GM18907 (cell line): ENCODE data around the gene ZNF775.

Experiments used
- ATAC-seq: cut with Tn5 transposase; IDR thresholded peaks from one replicate; pipeline ENCODE4 v1.9.1; 2021; ENCODE audit warnings: mild to moderate bottlenecking, moderate library complexity; ENCODE audit not compliant: unreplicated experiment

The ZNF775 gene

GRCh38 chr7:150400008-150400787 lies 21.1 kb downstream of the ZNF775 start:
- ATAC-seq: no peak

DNA sequence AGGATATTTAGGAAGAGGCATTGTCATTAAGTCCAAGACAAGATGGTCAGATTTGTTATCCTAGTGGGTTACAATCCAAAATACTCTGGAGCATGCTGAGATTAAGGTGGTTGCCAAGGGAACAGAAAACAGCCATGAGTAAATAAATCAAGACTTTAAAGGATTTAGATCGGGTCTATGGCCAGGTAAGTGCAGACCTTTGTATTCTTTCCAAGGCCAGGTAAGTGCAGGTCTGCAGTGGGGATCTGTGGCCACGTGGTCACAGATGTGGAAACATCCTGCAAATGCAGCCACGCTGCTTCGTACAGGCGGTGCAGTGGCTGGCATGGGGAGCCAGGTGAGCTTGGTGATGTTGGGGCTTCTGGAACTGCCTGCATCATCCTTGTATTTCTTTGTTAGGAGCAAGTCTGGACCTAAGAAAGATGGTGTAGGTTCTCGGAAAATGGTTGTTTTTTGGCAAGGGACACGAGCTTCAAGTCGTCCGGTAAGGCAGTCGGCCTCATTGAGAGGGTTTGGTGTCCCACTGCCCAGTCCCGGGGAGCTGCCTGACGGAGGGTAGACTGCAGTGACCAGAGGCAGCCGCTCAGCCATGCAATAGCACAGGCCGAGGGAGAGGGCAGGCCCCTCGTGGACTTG lies 21.8 kb downstream of the ZNF775 start:
- no peak for ATAC-seq

DNA sequence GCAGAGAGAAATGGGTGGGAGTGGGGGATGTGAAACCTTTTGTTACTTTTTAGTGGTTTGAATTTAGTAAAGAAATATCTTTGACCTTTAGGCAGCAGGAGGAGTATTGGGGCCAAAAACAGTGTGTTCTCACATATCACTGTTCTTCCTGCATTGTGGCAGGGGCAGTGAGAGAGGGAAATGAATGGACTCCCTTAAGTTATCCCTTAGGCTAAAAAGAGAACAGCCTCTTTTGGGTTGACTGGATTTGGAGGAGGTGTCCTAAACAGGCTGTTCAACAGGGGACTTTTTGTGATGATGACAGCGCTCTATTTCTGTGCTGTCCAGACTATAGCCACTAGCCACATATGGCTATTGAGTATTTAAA lies 22.3 kb downstream of the ZNF775 start:
- peak; percentile 27 for ATAC-seq

GRCh38 chr7:150401861-150402631 lies 22.9 kb downstream of the ZNF775 start:
- no peak for ATAC-seq

GRCh38 chr7:150402671-150403321 lies 23.7 kb downstream of the ZNF775 start:
- ATAC-seq: no peak

DNA sequence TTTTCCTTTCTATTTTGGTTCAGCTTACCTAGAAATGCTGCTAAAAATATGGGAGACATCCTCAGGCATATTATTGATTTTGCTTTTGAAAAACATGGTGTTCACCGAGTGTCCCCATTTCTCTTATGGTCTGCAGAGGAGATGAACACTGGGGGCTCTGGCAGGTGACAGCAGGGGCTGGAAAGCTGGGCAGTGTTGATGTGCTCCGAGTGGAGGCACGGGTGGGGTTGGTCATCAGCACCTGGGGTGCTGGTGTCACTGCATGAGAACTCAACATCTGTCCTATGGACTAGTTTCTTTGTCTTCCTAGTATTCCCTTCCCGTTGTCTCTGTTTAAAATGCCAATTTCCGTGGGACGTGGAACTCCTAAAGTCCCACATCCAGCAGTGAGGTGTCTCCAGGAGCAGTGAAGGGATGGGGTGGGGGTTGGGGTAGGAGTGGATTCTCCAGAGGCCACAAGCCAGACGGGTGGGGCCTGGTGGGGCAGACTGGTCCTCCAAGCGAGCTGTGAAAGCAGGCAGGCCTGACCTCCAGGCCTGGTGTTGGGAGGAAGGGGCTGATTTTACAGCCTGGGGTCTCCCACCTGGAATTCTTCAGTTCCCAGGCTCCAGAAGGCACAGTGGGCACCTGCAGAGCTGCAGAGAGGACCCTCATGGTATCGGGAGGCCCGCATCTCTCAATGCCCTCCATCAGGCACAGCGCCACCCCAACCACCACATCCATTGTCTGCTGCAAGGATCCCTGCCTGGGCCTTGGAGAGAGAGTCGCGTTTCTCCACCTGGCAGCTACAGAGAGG lies 24.4 kb downstream of the ZNF775 start:
- no peak for ATAC-seq

DNA sequence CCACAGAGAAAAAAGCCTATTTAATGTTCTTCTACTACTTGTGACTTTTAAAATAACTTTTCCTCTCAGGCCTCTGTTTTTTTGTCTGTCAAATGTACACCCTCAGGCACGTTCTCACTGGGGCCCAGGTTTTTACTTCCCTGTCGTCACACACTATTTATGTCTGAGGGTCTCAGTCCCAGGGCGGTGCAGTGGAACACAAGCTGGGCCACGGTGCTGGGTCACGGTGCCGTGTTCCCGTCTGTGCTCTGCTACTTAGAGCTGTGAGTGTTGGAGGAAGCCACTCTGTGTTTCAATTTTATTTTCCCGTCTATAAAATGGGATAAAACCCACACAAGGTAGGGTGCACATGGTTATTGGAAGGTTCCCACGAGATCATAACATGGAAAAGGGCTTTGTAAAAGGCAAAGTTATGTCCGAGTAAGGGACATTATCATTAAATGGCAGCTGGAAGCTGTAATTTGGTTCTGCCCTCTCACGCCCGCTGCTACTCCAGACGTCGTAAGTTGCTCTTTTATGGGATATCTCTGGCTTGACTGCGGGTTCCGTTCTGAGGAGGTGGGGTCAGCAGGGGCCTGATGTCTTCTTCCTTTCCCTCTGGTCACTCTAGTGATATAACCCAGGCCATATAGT lies 25.2 kb downstream of the ZNF775 start:
- ATAC-seq: no peak

GRCh38 chr7:150404805-150405583 lies 25.9 kb downstream of the ZNF775 start:
- peak; percentile 39 for ATAC-seq

DNA sequence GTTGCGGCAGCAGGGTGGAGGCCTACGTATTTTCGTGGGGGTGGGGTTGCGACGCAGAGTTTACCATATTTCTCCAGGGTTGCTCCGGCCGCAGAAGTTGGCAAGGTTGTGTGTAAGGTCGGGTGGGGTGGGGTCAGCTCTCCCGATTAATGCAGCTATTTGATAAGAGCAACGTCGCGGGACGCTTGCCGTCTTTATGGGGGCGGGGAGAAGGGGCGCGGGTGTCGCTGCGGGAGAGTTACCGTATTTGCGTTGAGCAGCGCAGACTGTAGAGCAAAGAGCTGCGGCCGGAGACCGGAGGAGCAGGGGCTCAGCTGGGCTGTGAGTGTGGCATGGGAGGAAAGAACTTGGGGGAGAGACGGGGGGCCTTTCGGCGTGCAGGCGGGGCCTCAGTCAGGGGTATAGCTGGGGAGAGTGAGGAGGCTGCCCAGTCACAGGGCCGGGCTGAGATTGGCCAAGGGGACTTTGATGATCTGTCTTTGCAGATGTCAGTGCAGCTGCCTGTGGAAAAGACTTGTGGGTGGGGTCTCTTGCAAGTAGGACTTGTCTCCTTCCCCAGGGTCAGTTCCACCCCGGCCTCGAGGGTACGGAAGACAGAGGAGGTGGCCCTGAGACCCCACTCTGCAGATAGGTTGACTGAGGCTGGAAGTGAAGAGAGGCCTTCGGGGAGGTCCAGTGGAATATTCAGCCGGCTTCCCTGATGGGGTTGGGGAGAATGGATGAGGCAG lies 26.6 kb downstream of the ZNF775 start:
- no peak for ATAC-seq

DNA sequence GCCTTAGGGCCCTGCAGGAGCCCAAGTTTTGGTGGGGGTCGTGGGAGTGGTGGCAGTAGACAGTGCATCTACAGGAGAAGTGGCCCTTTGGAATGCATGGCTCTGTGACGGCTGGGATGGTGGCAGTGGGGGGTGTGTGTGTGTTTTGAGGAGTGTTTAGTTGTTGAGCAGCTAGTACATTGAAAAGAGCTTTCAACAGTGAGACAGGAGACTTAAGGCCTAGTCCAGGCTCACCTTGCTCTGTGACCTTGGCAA lies 27.1 kb downstream of the ZNF775 start:
- ATAC-seq: no peak

- peak; percentile 63 for ATAC-seq
These were observed 27.7 kb downstream of the ZNF775 start for GRCh38 chr7:150406567-150407421.

DNA sequence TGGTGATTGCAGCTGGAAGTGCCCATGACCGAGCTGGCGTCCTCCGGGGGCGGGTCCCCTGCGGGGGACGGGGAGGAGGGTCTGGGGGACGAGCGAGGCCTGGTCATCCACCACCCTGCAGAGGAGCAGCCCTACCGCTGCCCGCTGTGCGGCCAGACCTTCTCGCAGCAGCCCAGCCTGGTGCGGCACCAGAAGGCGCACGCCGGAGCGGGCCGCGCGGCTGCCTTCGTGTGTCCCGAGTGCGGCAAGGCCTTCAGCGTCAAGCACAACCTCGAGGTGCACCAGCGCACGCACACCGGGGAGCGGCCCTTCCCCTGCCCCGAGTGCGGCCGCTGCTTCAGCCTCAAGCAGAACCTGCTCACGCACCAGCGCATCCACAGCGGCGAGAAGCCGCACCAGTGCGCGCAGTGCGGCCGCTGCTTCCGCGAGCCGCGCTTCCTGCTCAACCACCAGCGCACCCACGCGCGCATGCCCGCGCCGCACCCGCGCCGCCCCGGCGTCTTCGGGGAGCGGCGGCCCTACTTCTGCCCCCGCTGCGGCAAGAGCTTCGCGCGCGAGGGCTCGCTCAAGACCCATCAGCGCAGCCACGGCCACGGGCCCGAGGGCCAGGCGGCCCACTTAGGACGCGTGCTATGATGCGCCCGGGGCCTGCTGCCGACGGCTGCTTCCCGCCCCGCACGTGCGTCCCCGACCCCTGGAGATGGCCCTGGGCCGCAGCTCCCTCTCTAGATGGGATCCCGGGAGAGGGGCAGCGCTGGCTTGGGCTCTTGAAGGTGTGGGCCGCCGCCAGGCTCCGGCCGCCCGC lies 28.7 kb downstream of the ZNF775 start:
- no peak for ATAC-seq

DNA sequence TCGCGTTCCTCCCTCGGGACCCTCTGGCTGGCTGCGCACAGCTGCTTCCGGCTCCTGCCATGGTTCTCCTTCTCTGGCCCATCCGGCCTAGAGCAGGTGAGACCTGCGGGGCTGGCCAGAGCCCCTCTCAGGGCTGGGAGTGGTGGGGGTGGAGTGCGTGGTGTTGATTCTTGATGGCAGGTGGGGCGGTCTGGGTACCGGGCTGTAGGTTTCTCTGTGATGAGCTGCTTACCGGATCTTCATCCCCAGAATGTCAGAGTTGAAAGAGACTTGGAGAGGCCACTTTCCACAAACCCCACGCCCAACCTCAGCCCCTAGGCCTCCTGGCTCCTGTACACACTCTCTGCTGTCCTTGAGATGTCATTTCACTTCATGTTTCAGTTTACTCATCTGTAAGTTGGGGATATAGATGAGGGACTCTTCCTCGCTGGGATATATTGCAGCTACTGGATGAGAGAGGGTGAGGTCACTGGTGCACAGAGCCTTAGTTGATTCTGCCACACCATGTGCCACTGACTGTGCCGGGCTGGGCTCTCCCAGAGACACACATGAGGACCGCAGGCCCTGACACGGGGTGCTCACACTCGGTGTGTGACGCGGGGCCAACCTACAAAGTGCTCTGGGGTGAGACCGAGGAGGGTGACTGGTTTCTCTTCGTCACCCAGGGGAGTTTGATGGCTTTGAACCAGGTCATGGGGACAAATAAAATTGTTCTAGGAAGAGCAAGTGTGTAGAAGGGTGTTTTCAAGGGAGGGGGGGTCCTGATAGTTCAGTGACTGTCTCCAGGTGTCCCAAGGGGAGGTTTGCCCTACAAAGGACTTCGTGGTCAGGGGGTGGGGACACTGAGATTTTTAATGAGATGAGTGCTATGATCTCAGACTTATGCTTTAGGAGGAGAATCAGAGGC lies 29.5 kb downstream of the ZNF775 start:
- ATAC-seq: peak; percentile 38

DNA sequence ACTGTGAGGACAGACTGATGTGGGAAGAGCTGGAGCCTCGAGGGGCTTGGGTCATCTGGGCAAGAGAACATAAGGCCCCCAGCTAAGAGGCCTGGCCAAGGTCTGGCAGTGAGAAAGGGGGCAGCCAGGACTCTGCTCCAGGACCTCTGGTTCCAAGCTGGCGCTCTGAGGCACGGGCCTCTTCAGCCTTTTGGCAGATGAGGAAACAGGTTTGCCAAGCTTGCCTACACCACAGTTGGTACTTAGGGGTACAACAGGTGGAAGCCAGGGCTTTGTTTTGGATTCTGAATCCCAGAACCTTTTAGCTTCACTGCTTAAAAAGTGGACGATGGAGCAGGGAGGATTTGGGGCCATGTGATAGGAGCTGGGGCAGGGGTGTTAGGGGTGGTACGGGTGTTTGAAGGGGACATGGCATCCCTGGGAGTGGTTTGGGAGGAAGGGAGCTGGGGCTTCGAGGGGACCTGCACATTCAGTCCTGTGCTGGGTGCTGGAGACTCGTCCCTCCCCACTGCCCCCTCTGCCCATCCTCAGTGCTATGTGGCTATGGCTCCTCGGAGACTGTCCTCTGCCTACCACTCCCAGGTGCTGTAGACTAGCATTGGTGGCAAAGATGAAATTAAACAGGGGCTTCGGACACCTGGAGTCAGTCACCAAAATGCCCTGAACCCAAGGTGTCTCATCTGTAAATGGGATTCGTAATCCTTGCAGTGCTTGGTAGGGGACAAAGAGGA lies 30.3 kb downstream of the ZNF775 start:
- ATAC-seq: no peak

- ATAC-seq: no peak
These were observed 31.0 kb downstream of the ZNF775 start for GRCh38 chr7:150410131-150410530.
